Myocyte (in vitro differentiated cells): ENCODE data around the gene OPN4. TPM values are rescaled to one million over a fixed set of nuclear protein-coding genes. Genes with fewer than 3 reads are reported as not detected.

Experiments used
- DNase-seq: peaks from one replicate; pipeline ENCODE4 v3.0.0-alpha.2; 2012; ENCODE audit warnings: low read depth
- total RNA-seq: library from RNA; depleted of rRNA; stranded (reverse); fragments of >200 nt; gene quantifications from 2 replicates; pipeline ENCODE4 v1.2.3, GENCODE V29; 2014

OPN4 gene
- total RNA-seq, 1 donor from 2014 or later: not detected

DNA sequence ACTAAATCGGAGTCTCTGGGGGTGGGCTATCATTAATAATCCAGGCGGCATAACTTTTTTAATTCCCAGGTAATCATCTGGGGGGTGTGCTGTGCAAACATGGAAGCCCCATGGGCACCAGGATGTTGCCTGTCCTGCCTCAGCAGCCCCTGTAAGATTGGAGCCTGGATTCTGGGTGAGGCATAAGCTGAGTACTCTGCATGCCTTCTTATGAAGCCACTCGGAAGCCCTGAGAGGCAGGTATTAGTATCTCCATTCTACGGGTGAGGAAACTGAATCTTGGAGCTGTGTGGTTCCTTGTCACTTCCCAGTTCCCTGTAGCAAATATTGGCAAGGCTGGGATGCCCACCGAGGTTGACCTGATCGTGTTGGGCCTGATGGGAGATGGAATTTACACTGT is 7.4 kb upstream of the OPN4 start:
- no peak for DNase-seq

GRCh38 chr10:86647773-86648703 is 6.3 kb upstream of the OPN4 start:
- no peak for DNase-seq

GRCh38 chr10:86648704-86649427 is 5.5 kb upstream of the OPN4 start:
- DNase-seq: peak; percentile 92

DNA sequence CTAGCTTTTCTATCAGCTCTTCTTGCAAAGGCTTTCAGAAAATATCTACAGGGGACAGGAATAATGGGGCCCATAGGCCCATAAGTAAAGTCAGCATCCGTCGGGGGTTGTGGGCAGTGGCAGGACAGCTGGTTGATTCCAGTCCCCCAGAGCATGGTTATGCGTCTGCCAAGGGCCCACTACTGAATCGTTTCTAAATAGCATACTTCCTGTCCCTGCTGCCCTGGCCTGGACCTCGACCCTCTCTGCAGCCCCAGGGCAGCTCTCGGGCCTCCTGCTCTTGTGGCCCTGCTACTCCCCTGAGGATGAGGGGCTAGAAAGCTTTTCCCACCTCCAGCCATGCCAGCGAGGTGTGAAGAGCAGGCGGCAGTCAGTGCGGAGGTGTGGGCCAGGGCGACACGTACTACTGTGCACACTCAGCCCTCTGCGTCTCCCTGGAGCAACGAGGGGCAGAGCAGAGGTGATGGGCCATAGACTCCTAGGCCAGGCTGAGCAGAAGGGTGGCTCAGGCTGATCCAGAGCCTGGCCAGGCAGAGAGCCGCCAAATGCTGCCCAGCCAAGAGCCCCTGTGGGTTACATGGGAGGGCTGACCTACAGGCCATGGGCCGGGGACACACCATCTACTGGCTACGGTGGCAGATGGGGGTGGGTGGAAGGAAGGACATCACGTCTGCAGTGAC is 4.7 kb upstream of the OPN4 start:
- no peak for DNase-seq

DNA sequence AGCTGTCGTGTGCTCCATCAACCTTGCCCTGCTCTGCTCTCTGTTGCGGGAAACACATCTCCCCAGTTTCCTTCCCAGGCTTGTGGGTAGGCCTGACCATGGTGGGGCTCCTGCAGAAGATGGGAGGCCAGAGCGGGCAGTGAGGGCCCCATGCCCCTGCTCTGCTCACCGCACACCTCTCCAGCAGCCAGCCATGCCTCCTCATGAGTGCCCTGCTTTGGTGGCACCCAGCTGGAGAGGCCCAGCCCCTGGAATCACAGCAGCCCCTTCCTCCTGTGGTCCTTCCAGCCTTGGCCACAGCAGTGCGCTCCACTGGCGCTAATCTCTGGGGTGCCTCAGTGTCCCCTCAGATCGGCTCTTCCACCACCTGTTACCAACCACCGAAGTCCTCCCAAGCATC is 4.2 kb upstream of the OPN4 start:
- DNase-seq: no peak

DNA sequence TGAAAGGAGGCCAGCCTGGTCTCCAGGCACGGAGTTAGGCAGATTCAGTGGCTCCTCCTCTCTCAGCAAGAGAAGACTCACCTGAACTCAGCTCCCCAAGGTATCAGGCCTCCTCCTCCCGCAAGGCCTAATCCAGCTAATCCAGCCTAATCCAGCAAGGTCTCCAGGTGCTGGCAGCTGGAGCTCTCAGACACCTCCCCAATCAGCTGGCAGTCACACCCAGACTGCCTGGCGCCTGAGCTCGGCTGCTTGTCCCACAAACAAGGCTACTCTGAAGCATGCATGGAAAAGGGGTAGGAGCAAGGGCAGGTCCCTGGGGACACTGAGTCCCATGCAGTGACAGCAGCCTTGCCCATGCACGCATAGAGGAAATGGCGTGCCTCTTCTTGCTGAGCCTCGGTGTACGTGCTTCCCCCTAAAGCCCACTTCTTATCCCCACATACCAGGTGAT is 3.3 kb upstream of the OPN4 start:
- DNase-seq: no peak

DNA sequence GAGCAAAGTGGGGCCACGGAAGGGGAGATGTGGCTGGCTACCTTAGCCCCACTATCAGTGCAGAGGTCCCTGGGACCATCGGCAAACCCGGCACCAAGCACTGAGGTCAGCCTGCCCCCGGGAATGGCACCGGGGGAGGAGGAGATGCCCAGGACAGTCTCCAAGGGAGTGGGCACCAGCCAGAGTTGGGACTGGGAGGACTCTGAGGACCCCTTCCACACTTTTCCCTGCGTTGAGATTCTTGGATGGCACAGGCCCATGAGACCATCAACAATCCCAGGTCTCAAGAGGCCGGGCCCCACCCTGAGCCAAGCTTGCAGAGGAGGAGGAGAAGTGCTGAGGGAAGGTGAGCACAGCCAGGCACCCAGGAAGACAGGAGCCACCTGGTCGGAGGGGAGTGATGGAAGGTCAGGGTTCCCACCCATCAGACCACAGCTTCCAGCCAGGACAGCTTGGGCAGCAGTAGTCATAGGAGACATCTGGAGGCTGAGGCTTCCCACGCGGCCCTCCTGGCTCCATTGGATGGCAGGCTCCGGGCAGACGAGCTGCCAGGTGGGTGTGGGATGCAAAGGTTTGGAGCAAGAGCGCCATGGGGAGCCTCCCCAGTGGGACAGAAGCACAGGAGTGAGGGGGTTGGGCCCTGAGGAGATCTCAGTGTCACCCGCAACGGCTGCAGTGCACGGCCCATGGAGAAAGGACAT is 2.6 kb upstream of the OPN4 start:
- DNase-seq: no peak

- peak; percentile 16 for DNase-seq
Observed at GRCh38 chr10:86652361-86653202, 1.8 kb upstream of the OPN4 start.

GRCh38 chr10:86653379-86653778 is 968 bp upstream of the OPN4 start:
- DNase-seq: no peak

- DNase-seq: no peak
Observed at GRCh38 chr10:86653987-86654386, 360 bp upstream of the OPN4 start.

DNA sequence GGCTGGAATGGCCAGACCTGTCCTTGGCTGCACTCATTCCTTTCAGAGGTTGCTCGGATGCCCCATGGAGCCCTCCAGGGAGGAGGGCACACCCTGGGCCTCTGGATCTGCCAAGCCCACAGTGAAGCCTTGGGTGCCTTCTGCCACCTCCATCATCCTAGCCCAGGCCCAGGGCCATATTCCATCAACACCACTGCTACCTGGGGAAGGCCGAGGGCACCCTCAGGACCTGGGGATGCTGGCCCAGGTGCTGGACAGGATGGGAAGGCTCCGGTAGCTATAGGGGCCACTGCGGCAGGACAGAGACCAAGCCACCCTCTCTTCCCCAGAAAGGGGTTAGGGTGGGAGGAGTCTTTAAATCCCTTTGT is 810 bp downstream of the OPN4 start:
- DNase-seq: no peak

GRCh38 chr10:86655596-86655995 is 1.2 kb downstream of the OPN4 start:
- no peak for DNase-seq

DNA sequence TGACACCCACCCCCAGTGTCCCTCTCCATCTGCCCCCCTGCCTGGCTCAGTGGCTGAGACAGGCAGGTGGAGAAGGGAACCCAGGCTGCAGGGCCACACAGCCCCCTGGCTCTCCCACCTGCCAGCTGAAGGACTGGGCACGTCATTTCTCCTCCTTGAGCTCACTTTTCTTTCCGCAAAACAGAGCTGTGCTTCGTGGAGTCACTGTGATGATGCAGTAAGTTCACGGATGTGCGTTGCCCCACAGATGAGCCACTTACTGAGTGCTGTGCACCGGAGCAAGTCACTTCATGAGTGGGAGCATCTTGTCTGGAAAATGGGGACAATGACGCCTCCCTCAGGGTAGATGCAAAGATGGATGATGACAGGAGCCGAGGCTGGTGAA is 2.7 kb downstream of the OPN4 start:
- no peak for DNase-seq

DNA sequence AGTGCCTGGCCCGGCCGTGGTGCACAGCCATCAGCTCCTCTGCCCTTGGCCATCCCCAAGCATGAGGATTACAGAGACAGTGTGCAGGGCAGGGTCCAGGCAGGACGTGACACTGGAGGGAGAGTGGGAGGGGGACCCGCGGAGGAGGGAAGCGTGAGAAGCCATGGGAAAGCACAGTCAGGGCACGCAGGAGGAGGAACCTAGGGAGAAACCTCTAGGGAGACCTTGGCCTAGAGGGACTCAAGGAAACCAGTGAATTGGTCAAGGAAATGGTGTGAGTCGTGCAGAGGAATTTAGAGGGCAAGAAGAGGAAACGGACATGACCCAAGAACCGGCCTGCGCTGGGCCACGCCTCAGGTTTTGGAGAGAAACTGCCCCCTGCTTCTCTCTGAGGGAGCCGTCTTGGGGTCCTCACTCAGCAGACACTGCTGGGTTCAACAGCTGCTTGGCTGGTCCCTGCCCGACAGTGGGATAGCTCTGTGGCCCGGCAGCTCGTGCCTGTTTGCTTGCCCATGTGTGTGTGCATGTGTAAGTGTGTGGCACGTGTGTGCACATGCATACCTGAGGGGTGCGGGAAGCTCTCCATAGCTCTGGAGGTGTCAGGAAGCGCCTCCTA is 3.2 kb downstream of the OPN4 start:
- DNase-seq: no peak

- no peak for DNase-seq
Observed at GRCh38 chr10:86658261-86658741, 4.0 kb downstream of the OPN4 start.

GRCh38 chr10:86658751-86659150 is 4.4 kb downstream of the OPN4 start:
- no peak for DNase-seq

- DNase-seq: no peak
Observed at GRCh38 chr10:86659161-86659691, 4.9 kb downstream of the OPN4 start.

GRCh38 chr10:86659721-86660453 is 5.5 kb downstream of the OPN4 start:
- DNase-seq: peak; percentile 28
